ENCODE measurements around the gene ALDH16A1. TPM values are rescaled to one million over a fixed set of nuclear protein-coding genes. Genes with fewer than 3 reads are reported as not detected.

ALDH16A1 gene
- total and polyA plus RNA-seq, 2 of the 8 experiments (the other 6 are each of a cell fraction or from before 2014, with no cell fraction given), result 30.5 to 34.3 TPM

DNA sequence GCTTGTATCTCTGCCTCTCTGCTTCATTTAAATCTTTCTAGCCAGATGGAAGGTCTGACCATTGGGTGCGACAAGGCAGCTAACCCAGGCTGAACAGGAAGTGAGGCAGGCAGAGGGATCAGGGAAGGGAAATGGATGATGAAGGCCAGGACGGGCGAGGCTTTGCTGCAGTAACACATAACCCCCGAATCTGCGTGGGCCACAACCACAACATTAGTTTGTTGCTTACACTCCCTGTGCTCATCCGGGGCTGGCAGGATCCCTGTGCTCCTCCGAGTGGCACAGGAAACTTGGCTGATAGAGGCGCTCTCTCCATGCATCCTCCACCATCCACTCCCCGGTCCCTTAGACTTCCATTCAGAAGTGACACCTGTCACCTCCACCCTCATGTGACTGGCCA is 19.9 kb downstream of the ALDH16A1 start:
- peaks cover 0 to 5% (median 0%) of the 10 kb centered on the region in 4 experiments; a peak in 4 of 7 replicates for H3K27me3 ChIP-seq (replicated peaks in 1 of 4; ENCODE audit: control insufficient read depth in 3 of 4, extremely low read depth in 1 of 4, insufficient read depth in 3 of 4, low read length in 3 of 4)
- H3K36me3 ChIP-seq (ENCODE audit: control insufficient read depth in 2 of 4, insufficient read depth in 4 of 4, low read length in 3 of 4), result peaks cover 0 to 2% (median 0%) of the 10 kb centered on the region in 4 experiments; a peak in 2 of 8 replicates
- H2BK20ac ChIP-seq (ENCODE audit: low read length), result no peak overlapping the region
- 0 out of 7 replicates have a peak overlapping the region, but pooled peaks of 1 of the 4 experiments have one; percentile 6 for H3K9ac ChIP-seq (replicated peaks in 1 of 4; ENCODE audit: extremely low read depth in 1 of 4, low read depth in 3 of 4, low read length in 3 of 4)
- H3K9me3 ChIP-seq (ENCODE audit: insufficient read depth in 2 of 2, low read depth in 1 of 2, low read length in 1 of 2), result no peaks in the 10 kb centered on the region; a peak in 1 of 4 replicates
- no peak overlapping the region for H3K18ac ChIP-seq (ENCODE audit: extremely low read depth, low read length)
- no peak overlapping the region for H4K5ac ChIP-seq (ENCODE audit: insufficient read length, low read depth, low read length)
- H2BK12ac ChIP-seq (ENCODE audit: low read depth, low read length), result peak overlapping the region; percentile 50; the same call in 1 of the 2 replicates
- ChIA-PET CTCF (ENCODE audit: partially characterized antibody) (interaction anchor here (0.7 to 3.5 kb wide), 12 partner anchors 8 to 220 kb away, joined by 3 to 28 read pairs (median 6); partner anchors contain the start of gene ALDH16A1), POLR2A (ENCODE audit: partially characterized antibody) (interaction anchor here (0.5 to 6.8 kb wide), 8 partner anchors 9 to 225 kb away, joined by 3 to 50 read pairs (median 6); partner anchors contain the start of genes ALDH16A1, PIH1D1 and RPS11)
- no peak overlapping the region for H2BK5ac ChIP-seq (ENCODE audit: low read depth, low read length)
- H2AK5ac ChIP-seq (ENCODE audit: low read depth, low read length), result no peak overlapping the region
- WGBS, 2 experiments (ENCODE audit: extremely low coverage in 1 of 2, insufficient coverage in 1 of 2, insufficient read length in 1 of 2, insufficient replicate concordance in 2 of 2, low coverage in 1 of 2, low lambda C conversion rate in 2 of 2, missing lambda C conversion rate in 1 of 2), result 89% methylated on average over 9 of the region's 9 CpGs; no CpG with 5 or more reads in 1 of the 2 experiments
- peaks cover 0 to 12% (median 3%) of the 10 kb centered on the region in 4 experiments; a peak in 6 of 7 replicates for H3K4me1 ChIP-seq (replicated peaks in 1 of 4; ENCODE audit: control insufficient read depth in 3 of 4, insufficient read depth in 4 of 4, low read length in 3 of 4)
- no peak overlapping the region for H3K4me3 ChIP-seq (ENCODE audit: extremely low read depth in 1 of 4, insufficient read depth in 2 of 4, low read depth in 3 of 4, low read length in 4 of 4)
- H3K27ac ChIP-seq (ENCODE audit: low read depth, low read length), result no peak overlapping the region
- no peaks in the 10 kb centered on the region; the same call in 1 of the 2 replicates for H3K23me2 ChIP-seq (ENCODE audit: low read depth, low read length)
- no peak overlapping the region for H2AFZ ChIP-seq (ENCODE audit: low read length)
- H3K79me2 ChIP-seq (ENCODE audit: control insufficient read depth in 1 of 2, insufficient read depth in 2 of 2, low read length in 2 of 2), result no peaks in the 10 kb centered on the region
- no peak overlapping the region for H3K14ac ChIP-seq (ENCODE audit: insufficient read length)
- no peaks in the 10 kb centered on the region for H4K20me1 ChIP-seq (replicated peaks in 1 of 2; ENCODE audit: control insufficient read depth in 1 of 2, insufficient read depth in 2 of 2, low read length in 2 of 2)
- H3K4me2 ChIP-seq (ENCODE audit: insufficient read depth in 1 of 2, low read depth in 2 of 2, low read length in 2 of 2), result no peak overlapping the region
- no peak for FAIRE-seq
- no peak overlapping the region for H2BK15ac ChIP-seq (ENCODE audit: low read length)
- H3K4ac ChIP-seq (replicated peaks; ENCODE audit: insufficient read length, low read depth, low read length), result no peak overlapping the region
- DNase-seq (ENCODE audit: low read depth in 1 of 2, low spot score in 2 of 2), result no peak
- no peak overlapping the region for H2BK120ac ChIP-seq (replicated peaks; ENCODE audit: low read depth, low read length)
- H3K56ac ChIP-seq (replicated peaks; ENCODE audit: insufficient read length, low read depth, low read length), result no peak overlapping the region
- no peak overlapping the region for H3K23ac ChIP-seq (ENCODE audit: insufficient read length)
- no peak overlapping the region for H4K8ac ChIP-seq (ENCODE audit: extremely low read depth, insufficient read depth, low read length)
- H3K79me1 ChIP-seq (ENCODE audit: low read depth, low read length), result no peaks in the 10 kb centered on the region
- H4K91ac ChIP-seq (replicated peaks; ENCODE audit: insufficient read length, low read length), result no peak overlapping the region
- TF ChIP-seq SIRT6 (IDR thresholded peaks at IDR 0.05; ENCODE audit: low read length), result no peak
- TF ChIP-seq TAF1 (IDR thresholded peaks at IDR 0.05; ENCODE audit: low read depth, low read length), result no peak
- no peak for TF ChIP-seq YY1 (IDR thresholded peaks at IDR 0.05; ENCODE audit: low read depth, low read length)
- no peak for TF ChIP-seq RNF2 (IDR thresholded peaks at IDR 0.05; ENCODE audit: borderline replicate concordance, low read depth, low read length, missing control alignments, poor library complexity, severe bottlenecking)
- no peak for TF ChIP-seq ATF2 (IDR thresholded peaks at IDR 0.05; ENCODE audit: low read length)
- TF ChIP-seq RAD21 (IDR thresholded peaks at IDR 0.05 in 1 of 2, conservative IDR thresholded peaks at IDR 0.05 in 1 of 2; ENCODE audit: low read depth in 2 of 2, low read length in 2 of 2), result no peak
- no peak for TF ChIP-seq ASH2L (IDR thresholded peaks at IDR 0.05; ENCODE audit: low read length)
- no peak for TF ChIP-seq NRF1 (IDR thresholded peaks at IDR 0.05; ENCODE audit: low read depth, low read length)
- no peak for TF ChIP-seq E2F6 (IDR thresholded peaks at IDR 0.05)
- TF ChIP-seq KDM4A (IDR thresholded peaks at IDR 0.05; ENCODE audit: low read depth, low read length, severe bottlenecking), result no peak

All from H1 (cell line).